Dermis blood vessel endothelial cell (primary cell): ENCODE results near the gene AKR1C1. TPM values are rescaled to one million over a fixed set of nuclear protein-coding genes. Genes with fewer than 3 reads are reported as not detected.
"Not testable (repeated sequence)": the region's sequence is repeated elsewhere in the genome, so short reads cannot be mapped to it uniquely, and the experiment has no call there.

Experiments
- DNase-seq: peaks from one replicate; pipeline ENCODE4 v3.0.0; 2010
- total RNA-seq: library from RNA; depleted of rRNA; stranded (reverse); fragments of >200 nt; gene quantifications from 2 replicates; pipeline ENCODE4 v1.2.3, GENCODE V29; 2014

AKR1C1 gene
- total RNA-seq, 1 donor from 2014 or later, result 52.4 TPM

GRCh38 chr10:4947635-4948596, 15.3 kb upstream of the AKR1C1 start:
- DNase-seq, result peak; percentile 38

DNA sequence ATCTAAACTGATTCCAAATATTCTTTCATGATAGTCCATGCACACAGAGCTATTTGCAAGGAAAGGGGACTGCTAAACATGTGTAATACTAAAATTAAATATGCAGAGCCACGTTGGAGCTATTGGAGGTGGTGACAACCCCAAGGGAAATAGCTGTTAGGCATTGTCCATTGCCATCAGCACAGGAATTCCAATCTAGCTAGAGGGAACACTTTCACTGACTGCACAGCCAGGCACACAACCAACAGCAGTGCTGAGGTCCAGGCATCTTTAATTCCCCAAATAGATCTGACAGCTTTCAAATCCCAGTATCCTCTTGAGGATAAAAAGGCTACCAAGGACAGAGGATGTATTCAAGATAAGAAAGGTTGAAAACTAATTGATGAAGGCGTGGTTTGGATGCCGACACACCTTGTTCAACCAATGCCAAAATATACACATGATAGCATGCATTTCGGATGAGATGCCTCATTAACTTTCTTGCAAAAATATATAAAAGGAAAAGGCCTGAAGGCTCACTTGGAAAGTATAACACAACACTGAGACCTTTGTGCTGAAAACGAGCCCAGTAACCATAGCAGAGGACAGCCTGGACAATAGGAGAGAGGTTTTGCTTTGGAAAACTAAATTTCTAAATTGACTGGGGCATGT, 11.6 kb upstream of the AKR1C1 start:
- DNase-seq, result not testable (repeated sequence)

DNA sequence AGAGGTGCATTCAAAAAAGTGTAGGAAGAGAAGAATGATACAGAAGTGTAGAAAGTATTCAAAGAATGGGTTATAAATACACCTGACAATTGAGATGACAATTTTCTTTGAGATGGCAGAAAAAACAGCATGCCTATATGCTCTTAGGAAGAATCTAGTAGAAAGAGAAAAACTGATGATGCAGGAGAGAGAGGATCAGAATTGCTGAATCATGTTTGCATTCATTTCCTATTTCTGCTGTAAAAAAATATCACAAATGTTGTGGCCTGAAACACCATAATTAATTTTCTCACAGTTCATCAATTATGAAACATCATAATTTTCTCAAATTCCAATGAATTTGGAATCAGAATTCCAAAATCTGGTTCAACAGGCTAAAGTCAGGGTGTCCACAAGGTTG, 9.8 kb upstream of the AKR1C1 start:
- DNase-seq, result no peak

DNA sequence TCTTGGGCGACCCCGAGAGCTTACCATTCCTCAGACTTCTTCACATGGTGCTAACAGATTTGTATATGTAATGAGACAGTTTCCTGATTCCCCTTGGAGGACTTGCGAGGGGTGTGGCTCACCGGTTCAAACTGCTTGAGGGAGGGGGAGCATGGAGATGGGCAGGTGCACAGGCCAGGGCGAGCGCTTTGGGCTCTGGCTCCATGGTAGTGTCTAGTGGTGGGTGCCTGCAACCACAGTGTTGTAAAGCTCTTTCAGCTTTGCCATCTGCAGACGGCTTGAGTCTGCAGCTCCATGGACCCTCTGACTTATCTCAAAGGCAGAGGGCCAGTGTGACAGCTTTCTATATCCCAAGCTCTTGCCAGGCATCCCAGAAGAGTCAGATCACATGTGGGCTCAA, 7.1 kb upstream of the AKR1C1 start:
- not testable (repeated sequence) for DNase-seq

DNA sequence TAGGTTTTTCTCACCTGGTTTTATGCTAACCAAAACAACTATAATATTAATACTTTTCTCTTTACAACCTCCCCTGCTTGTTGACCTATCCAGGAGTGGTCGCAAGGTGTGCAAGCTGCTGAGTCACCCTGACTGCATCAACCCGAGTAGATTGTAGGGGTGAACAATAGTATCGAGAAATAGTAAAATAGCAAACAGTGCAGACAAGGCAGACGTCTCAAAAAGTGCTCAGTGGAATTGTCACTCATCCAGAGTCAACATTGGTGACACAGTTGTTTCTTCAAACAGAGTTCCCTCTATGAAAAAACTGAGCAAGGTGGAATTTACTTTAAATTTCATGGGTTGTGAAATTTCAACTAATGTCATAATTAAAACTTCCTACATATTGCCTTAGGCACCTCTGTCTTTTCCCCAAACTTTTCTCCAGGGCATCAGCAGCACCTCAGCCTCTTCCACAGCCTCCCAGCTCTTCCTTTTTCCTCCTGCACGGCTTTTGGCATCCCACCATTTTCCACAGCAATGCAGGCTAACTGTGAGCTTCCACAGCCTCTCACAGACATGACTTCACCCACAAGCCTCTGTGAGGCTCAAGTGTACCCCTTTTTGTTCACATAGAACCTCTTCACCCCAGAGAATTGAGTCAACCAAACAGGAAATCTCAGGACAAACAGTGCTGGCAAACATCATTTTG, 6.1 kb upstream of the AKR1C1 start:
- not testable (repeated sequence) for DNase-seq

GRCh38 chr10:4961558-4961957, 1.7 kb upstream of the AKR1C1 start:
- DNase-seq, result not testable (repeated sequence)

GRCh38 chr10:4962308-4962707, 907 bp upstream of the AKR1C1 start:
- not testable (repeated sequence) for DNase-seq

DNA sequence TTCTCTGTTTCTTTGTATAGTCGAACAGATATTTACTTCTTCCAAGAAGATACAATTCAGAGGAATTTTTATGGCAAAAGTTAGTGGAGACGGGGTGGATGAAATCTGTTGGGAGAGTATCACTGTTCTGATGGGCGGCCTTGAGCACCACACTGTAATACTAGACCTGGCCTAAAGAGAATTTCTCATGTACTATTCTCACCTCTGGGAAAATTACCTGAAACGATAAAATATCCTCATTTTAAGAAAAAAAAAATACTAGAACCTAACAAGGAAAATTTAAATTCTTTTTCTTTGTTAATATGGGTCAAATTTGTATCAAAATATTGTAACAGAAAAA, 570 bp downstream of the AKR1C1 start:
- DNase-seq, result not testable (repeated sequence)

- DNase-seq, result not testable (repeated sequence)
Observed at GRCh38 chr10:4965763-4966162, 2.5 kb downstream of the AKR1C1 start.

DNA sequence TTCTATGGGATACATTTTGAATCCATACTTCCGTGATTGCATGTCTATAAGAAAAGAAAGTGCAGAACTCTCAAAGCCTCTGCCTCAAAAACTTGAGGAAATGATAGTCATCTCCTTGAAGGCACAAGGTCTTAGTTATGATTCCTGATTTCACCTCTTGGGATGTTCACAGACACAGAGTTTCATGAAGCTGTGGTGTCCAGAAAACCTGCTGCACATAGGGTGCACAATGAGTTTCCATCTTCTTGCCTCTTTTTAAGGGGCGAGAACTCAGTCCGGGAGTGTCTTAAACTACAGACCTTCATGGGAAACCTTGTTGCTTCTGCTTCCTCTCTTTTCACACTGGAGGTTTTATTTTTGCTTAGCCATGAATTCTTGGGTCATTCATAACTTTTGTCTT, 4.0 kb downstream of the AKR1C1 start:
- not testable (repeated sequence) for DNase-seq

GRCh38 chr10:4969289-4969688, 6.1 kb downstream of the AKR1C1 start:
- DNase-seq, result not testable (repeated sequence)

- not testable (repeated sequence) for DNase-seq
Observed at GRCh38 chr10:4970362-4970761, 7.1 kb downstream of the AKR1C1 start.

DNA sequence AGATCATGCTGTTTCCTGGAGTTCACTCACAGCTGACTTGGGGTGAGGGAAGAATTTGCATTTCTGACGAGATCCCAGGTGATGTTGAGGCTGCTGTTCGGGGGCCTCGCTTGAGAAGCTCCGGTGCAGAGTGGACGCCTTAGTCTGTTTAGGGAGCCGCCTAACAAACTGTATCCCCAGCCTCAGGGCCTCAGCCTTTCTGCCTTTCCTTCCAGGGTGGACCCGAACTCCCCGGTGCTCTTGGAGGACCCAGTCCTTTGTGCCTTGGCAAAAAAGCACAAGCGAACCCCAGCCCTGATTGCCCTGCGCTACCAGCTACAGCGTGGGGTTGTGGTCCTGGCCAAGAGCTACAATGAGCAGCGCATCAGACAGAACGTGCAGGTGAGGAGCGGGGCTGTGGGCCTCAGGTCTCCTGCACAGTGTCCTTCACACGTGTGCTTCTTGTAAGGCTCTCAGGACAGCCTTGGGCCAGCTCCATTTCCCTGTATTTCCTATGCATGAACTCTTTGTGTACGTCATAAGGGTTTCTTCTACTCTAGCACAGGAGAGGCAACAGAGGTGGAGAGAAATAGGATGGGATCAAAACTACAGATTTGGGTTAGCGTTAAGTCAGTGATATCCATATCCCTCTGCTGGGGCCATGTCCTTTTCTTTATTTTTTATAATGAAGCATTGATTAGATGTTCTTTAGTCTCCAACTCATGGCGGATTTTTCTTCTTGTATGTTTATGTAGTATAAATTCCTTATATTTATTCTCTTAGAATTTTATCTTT, 9.3 kb downstream of the AKR1C1 start:
- not testable (repeated sequence) for DNase-seq

DNA sequence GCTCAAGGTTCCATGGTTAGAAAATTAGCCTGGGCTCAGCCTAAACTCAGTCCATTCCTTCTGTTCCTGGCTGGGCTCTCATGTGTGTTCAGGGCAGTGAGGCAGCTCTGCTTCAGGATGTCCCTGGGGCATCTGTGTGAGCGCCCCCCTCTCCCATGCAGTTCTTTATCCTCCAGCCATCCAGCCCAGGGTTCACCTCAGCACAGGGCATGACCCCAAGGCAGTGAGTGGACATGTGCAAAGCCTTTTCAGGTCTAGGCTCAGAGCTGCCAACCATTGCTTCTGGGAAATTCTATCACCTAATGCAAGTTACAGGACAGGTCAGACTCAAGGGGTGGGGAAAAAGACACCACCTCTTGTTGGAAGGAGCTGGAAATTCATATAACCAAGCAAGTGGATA, 10.1 kb downstream of the AKR1C1 start:
- DNase-seq, result not testable (repeated sequence)

- not testable (repeated sequence) for DNase-seq
Observed at GRCh38 chr10:4974400-4974799, 11.2 kb downstream of the AKR1C1 start.

DNA sequence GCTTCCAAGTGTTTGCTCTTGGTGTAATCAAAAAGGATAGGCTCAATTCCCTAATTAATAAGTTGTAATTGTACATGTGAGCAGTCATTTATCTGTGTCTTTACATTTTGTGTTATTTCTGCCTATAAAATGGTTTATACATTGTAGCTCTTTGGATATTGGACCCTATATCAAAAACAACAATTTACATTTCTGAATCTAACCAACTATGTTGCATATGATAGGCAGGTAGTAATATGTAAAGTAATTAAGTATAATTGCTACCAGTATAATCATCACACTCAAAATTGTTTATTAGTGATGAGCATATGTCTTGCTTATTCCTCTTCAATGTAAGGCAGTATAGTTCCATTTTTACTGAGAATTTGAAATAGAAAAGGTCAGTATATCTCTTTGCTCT, 13.8 kb downstream of the AKR1C1 start:
- no peak for DNase-seq

DNA sequence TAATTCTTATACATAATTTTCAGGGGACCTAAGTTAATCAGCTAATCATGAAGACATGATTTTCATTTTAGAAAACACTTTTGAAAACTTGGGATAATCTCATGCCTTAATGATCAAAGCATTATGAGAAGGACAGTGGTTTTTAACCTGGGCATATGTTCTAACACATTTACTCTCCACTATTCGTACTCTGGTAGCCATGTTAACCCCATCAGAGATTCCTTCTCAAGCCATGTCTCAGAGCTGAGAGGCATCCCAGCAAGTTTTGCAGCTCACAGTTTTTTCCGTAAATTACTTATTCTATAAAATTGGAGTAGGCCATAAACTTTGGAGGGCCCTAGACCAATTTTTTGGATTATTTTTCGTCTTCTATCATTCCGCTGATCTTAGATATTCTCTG, 15.7 kb downstream of the AKR1C1 start:
- no peak for DNase-seq

DNA sequence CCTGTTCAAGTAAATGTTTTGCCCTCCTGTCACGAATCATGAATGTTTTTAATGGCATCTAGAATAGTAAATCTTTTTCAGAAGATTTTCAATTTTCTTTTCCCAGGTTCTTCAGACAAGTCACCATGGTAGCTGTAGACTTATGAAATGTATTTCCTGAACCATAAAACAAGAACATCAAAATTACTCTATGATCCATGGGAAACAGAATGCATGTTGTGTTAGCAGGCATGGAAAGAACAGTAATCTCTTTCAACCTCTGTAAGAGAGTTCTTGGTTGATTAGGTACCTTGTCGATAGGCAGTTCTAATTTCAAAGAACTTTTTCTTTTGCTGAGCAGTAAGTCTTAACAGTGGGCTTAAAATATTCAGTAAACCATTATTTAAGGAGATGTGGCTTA, 17.6 kb downstream of the AKR1C1 start:
- DNase-seq, result no peak

GRCh38 chr10:4981722-4982471, 18.7 kb downstream of the AKR1C1 start:
- DNase-seq, result peak; percentile 70

DNA sequence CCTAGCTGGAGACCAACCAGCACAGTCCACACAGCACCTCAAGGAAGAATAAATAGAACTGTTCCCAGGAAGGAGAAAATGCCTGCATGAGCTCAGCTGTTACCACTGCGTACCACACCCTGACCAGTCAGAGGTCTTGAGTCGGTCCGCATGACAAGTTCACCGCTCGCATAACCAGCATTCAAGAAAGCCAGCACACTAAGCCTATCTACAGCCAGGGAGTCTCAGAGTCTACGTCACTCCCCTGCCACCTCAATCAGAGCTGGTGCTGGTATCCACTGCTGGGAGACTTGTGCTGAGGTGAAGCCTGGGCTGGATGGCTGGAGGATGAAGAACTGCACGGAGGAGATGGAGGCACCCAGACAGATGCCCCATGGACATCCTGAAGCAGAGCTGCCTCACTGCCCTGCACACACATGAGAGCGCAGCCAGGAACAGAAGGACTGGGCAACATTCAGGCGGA, 19.6 kb downstream of the AKR1C1 start:
- no peak for DNase-seq

- no peak for DNase-seq
Observed at GRCh38 chr10:4983615-4984216, 20.5 kb downstream of the AKR1C1 start.
